ENCODE measurements around the gene SKI. TPM values are rescaled to one million over a fixed set of nuclear protein-coding genes. Genes with fewer than 3 reads are reported as not detected.

Gene SKI
- total and polyA plus RNA-seq, 2 donors (not counting 1 experiment from before 2014, with no cell fraction given): 11.6 to 21.8 TPM

DNA sequence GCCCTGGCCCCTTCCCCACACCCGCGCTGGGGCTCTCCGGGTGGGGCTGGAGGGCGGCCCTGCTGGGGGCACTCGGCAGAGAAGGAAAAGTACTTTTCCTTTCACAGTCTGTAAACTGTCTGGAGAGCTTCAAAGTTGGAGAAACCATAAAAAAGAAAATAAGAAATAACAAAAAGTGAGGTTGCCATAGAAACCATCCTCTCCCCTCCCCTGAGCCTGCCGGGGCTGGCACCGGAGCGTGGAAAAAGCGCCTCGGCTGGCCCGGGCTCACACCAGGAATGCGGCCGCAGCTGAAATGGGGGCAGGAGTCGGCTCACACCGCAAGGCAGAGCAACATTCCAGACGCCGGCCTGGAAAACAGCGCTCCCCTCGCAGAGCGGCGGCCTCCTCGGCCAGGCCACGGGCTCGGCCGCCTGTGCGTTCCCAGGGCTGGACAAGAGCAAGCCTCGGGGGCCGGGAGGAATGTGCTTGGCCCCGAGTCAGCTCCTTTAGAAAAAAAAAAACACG is 94.0 kb downstream of the SKI start:
- Histone ChIP-seq H3K9ac (ENCODE audit: insufficient read depth, low read length) (peak overlapping the region; percentile 64), H3K9me3 (ENCODE audit: control insufficient read depth, insufficient read depth, low read depth, low read length) (no peaks in the 10 kb centered on the region), H2AFZ (ENCODE audit: low read length) (no peak overlapping the region), H3K79me2 (ENCODE audit: control insufficient read depth, insufficient read depth, low read length) (no peaks in the 10 kb centered on the region), H3K4me3 (replicated peaks in 1 of 4; ENCODE audit: control extremely low read depth in 1 of 4, insufficient read depth in 1 of 4, low read depth in 3 of 4, low read length in 4 of 4) (peak overlapping the region in 1 of 4 experiments; percentile 37), H3K4me2 (ENCODE audit: extremely low read depth, insufficient read depth, low read length) (peak overlapping the region; percentile 42), H3K27ac (ENCODE audit: insufficient read depth, low read length) (peak overlapping the region; percentile 63), H3K4me1 (ENCODE audit: control insufficient read depth, extremely low read depth, insufficient read depth, low read length) (peaks cover 5% of the 10 kb centered on the region), H4K20me1 (ENCODE audit: control insufficient read depth, extremely low read depth, insufficient read depth, low read length) (no peaks in the 10 kb centered on the region), H3K36me3 (ENCODE audit: control insufficient read depth, insufficient read depth, low read length) (no peaks in the 10 kb centered on the region), H3K27me3 (ENCODE audit: control insufficient read depth, insufficient read depth, low read length) (no peaks in the 10 kb centered on the region)
- TF ChIP-seq, protein P1, sequence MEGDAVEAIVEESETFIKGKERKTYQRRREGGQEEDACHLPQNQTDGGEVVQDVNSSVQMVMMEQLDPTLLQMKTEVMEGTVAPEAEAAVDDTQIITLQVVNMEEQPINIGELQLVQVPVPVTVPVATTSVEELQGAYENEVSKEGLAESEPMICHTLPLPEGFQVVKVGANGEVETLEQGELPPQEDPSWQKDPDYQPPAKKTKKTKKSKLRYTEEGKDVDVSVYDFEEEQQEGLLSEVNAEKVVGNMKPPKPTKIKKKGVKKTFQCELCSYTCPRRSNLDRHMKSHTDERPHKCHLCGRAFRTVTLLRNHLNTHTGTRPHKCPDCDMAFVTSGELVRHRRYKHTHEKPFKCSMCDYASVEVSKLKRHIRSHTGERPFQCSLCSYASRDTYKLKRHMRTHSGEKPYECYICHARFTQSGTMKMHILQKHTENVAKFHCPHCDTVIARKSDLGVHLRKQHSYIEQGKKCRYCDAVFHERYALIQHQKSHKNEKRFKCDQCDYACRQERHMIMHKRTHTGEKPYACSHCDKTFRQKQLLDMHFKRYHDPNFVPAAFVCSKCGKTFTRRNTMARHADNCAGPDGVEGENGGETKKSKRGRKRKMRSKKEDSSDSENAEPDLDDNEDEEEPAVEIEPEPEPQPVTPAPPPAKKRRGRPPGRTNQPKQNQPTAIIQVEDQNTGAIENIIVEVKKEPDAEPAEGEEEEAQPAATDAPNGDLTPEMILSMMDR (conservative IDR thresholded peaks at IDR 0.05 in 1 of 2, IDR thresholded peaks at IDR 0.05 in 1 of 2; ENCODE audit: low read depth in 1 of 2, low read length in 2 of 2): no peak
- TF ChIP-seq EZH2 (IDR thresholded peaks at IDR 0.05; ENCODE audit: low read length, missing control alignments): no peak
- peak; percentile 82 to 92 for DNase-seq (ENCODE audit: low read depth in 2 of 2)

DNA sequence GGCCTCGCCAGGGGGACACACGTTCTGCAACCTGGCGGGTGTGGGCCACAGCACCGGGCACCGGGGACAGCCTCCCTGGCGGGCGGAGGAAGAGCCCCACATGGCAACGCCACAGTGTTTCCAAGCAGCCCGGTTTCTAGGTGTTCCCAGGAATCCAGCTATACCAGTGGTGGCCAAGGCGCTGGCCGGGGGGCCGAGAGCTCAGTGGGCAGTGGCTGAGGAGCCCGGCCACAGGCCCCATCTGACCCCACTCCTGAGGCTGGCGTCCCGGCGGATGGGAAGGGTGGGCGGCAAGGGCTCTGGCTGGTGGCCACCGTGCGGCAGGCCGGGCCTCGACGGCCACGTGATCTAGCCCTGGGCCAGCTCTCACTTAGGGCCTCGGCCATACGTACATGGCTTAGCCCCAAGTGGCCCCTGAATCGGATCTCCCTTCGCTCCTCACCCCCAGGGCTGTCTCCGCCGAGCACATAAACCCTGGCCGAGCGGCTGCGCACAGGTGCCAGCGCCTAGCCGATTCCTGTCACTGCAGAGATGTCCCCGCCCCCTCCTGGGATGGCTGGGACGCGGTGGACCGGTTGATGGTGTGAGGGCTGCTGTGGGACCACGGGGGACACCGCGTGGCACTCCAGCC is 94.6 kb downstream of the SKI start:
- Histone ChIP-seq H4K20me1 (ENCODE audit: control insufficient read depth, extremely low read depth, insufficient read depth, low read length) (no peaks in the 10 kb centered on the region), H3K4me1 (ENCODE audit: control insufficient read depth, extremely low read depth, insufficient read depth, low read length) (peaks cover 5% of the 10 kb centered on the region), H3K27ac (ENCODE audit: insufficient read depth, low read length) (peak overlapping the region; percentile 63), H3K9ac (ENCODE audit: insufficient read depth, low read length) (peak overlapping the region; percentile 64), H2AFZ (ENCODE audit: low read length) (no peak overlapping the region), H3K79me2 (ENCODE audit: control insufficient read depth, insufficient read depth, low read length) (no peaks in the 10 kb centered on the region), H3K27me3 (ENCODE audit: control insufficient read depth, insufficient read depth, low read length) (no peaks in the 10 kb centered on the region), H3K36me3 (ENCODE audit: control insufficient read depth, insufficient read depth, low read length) (no peaks in the 10 kb centered on the region), H3K4me2 (ENCODE audit: extremely low read depth, insufficient read depth, low read length) (peak overlapping the region; percentile 18), H3K9me3 (ENCODE audit: control insufficient read depth, insufficient read depth, low read depth, low read length) (no peaks in the 10 kb centered on the region), H3K4me3 (replicated peaks in 1 of 4; ENCODE audit: control extremely low read depth in 1 of 4, insufficient read depth in 1 of 4, low read depth in 3 of 4, low read length in 4 of 4) (no peak overlapping the region)
- TF ChIP-seq, protein P1 (conservative IDR thresholded peaks at IDR 0.05 in 1 of 2, IDR thresholded peaks at IDR 0.05 in 1 of 2; ENCODE audit: low read depth in 1 of 2, low read length in 2 of 2): no peak
- no peak for TF ChIP-seq EZH2 (IDR thresholded peaks at IDR 0.05; ENCODE audit: low read length, missing control alignments)
- DNase-seq (ENCODE audit: low read depth in 2 of 2): no peak

DNA sequence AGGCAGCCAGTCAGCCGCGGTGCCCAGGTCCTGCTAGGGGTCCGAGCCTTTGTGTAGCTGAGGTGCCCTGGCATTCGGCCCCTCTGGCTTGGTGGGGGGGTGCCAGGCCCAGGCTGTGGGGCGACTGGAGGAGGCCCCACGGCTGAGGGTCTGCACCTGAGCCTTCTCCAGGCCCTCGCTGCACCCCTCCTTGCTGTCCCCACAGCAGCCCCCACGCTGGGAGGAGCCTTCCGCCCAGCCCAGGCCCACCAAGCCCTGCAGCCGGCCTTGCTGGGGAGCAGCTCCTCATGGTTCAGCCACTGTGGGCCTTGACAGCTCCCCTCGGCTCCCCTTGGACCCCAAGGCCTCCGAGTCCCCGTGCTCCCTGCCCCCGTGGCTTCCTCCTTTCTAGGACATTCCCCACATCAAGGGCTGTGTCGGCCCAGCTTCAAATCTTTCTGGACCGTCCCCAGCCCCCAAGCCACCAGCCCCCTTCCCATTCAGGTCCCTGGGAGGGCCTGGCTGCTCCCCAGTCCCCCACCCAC is 95.4 kb downstream of the SKI start:
- Histone ChIP-seq H3K79me2 (ENCODE audit: control insufficient read depth, insufficient read depth, low read length) (no peaks in the 10 kb centered on the region), H3K27me3 (ENCODE audit: control insufficient read depth, insufficient read depth, low read length) (no peaks in the 10 kb centered on the region), H2AFZ (ENCODE audit: low read length) (no peak overlapping the region), H3K27ac (ENCODE audit: insufficient read depth, low read length) (no peak overlapping the region), H3K4me1 (ENCODE audit: control insufficient read depth, extremely low read depth, insufficient read depth, low read length) (peaks cover 5% of the 10 kb centered on the region), H3K4me3 (replicated peaks in 1 of 4; ENCODE audit: control extremely low read depth in 1 of 4, insufficient read depth in 1 of 4, low read depth in 3 of 4, low read length in 4 of 4) (no peak overlapping the region), H3K36me3 (ENCODE audit: control insufficient read depth, insufficient read depth, low read length) (no peaks in the 10 kb centered on the region), H4K20me1 (ENCODE audit: control insufficient read depth, extremely low read depth, insufficient read depth, low read length) (no peaks in the 10 kb centered on the region), H3K9me3 (ENCODE audit: control insufficient read depth, insufficient read depth, low read depth, low read length) (no peaks in the 10 kb centered on the region), H3K9ac (ENCODE audit: insufficient read depth, low read length) (no peak overlapping the region), H3K4me2 (ENCODE audit: extremely low read depth, insufficient read depth, low read length) (no peak overlapping the region)
- TF ChIP-seq, protein P1 (conservative IDR thresholded peaks at IDR 0.05 in 1 of 2, IDR thresholded peaks at IDR 0.05 in 1 of 2; ENCODE audit: low read depth in 1 of 2, low read length in 2 of 2): no peak
- TF ChIP-seq EZH2 (IDR thresholded peaks at IDR 0.05; ENCODE audit: low read length, missing control alignments): no peak
- DNase-seq (ENCODE audit: low read depth in 2 of 2): no peak
